GM21576 (cell line): Measurements from ENCODE around the gene EME1.

Experiments used
- ATAC-seq: cut with Tn5 transposase; IDR thresholded peaks from one replicate; pipeline ENCODE4 v1.9.1; 2021; ENCODE audit warnings: mild to moderate bottlenecking, moderate library complexity; ENCODE audit not compliant: unreplicated experiment

EME1 gene

DNA sequence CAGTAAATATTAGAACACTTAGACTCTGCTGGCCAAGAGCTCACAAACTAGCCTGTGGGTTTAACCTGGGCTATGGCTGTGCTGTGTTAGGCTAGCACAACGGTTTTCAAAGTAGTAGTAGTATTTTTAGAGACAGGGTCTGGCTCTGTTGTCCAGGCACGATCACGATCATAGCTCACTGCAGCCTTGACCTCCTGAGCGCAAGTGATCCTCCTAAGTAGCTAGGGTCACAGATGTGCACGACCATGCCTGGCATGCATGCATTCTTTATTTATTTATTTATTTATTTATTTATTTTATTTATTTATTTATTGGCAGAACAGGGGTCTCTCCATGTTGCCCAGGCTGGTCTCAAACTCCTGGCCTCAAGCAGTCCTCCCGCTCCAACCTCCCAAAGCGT is 10.4 kb upstream of the EME1 start:
- ATAC-seq: no peak

DNA sequence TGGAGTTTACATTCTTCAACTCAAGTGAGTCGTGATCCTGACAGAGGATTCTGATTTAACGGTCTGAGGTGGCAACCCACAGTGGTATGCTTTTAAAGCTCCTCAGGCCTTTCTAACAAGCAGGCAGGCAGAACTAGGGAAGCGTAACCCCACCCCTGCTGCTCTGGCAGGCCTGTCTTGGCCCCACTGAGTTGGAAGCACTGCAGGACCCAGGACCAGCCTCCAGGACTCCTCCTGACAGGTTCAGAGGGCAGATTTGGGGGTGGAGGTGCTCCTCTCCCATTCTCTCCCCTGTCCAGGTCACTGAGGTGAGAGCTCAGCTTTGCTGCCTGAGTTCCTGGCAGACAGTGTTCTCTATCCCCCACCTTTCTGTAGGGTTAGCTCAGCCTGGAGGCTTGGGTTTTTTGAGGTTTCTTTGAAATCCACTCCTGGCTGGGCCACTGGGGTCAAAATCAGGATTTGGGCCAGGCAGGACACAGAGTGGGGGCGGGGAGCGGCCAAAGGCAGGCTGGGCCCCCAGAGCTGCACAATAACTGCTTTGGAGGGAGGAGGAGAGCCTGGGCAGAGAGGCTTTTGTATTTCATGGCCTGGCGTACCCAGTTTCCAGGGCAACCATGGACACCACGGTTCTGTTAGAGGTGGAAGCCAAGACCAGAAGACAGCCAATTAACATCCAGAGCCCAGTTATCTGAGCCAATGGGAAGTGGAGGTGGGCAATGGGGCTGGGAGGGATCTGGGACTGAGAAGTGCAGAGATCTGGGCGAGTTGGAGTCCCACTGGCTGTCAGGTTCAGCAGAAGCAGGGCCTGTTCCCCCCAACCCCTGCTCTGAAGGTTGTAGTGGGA is 9.6 kb upstream of the EME1 start:
- no peak for ATAC-seq

DNA sequence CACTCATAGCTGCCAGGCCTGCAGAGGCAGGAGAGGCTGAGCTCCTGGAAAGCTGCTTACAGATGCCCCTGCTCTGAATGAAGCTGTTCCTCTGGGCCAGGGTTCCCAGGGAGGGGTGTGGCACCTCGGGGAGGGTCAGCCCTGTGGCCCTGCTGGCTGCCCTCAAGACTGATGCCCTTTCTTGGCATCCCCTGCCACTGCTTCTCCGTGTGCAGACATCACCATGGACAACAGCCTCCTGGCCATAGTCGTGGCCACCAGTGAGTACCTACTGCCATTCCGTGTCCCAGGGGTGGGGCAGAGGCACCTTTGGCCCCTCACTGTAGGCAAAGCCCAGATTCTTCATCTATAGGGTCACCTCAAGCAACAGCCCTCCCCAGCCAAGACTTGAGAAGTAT is 9.0 kb upstream of the EME1 start:
- ATAC-seq: no peak

DNA sequence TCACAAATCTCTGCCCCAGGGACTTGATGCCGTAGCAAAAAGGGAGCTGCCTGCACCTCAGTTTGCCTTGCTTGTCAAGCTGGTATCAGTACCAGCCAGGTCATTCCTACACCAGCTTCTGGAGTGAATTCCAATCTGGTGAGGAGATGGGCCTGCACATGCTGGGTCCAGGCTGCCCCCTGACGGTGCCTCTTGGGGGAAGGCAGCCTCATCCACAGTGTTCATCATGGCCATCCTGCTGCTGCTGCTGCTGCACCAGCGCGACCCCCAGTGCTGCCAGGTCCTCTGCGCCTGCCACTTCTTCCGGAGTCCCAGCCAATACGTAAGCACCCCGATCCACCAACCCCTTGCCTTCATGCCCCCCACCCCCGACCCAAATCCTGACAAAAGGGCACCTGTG is 8.3 kb upstream of the EME1 start:
- no peak for ATAC-seq

GRCh38 chr17:50365165-50365564 is 7.9 kb upstream of the EME1 start:
- no peak for ATAC-seq

DNA sequence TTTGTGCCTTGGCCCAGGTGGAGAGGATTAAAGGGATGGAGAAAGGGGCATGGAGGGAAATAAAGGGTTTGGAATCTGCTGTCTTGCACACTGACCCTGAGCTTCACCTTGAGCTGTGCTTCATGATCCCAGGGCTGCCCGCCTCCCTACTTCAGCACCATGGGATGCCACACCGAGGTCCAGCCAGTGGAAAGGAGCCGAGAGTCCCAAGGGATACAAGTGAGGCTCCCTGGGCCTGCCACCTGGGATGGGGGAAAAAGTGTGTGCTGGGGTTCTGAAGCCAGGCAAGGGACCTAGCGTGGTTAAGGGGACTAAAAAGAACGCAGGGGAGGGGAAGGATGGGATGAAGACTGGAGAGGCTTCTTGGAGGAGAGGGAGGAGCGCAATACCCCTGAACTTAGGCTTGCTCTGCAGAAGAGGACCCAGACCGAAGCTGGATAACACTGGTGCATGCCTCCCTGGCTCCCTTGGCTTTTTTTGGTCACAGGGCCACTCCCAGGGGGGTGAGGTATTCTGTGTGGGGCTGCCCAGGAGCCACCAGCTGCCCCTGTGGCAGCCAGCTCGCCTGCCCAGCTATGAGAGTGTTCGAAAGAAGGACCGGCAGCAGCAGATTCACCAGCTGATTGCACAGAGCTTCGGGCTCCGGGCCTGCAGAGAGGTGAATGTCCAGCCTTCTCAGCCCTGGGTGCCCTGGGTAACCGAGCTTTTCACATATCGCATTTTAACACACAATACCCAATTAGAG is 7.2 kb upstream of the EME1 start:
- ATAC-seq: no peak

GRCh38 chr17:50367401-50367800 is 5.6 kb upstream of the EME1 start:
- ATAC-seq: no peak

DNA sequence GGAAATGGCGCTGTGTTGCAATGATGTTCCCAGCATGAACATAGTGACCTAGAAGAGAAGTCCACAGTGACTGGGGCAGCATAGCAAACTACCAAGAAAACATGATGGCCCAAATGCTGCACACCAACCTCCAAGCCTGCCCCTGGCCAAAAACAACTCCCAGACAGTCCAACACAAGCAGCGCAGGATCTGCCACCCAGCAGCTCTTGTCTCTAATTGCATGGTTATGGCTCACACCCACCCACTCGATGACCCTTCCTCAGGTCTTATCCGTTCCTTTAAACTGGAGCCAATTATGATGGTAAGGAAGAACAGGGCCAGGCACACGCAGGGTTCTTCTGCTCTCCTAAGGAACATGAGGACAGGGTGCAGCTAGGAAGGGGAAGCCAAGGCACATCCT is 3.0 kb upstream of the EME1 start:
- no peak for ATAC-seq

- ATAC-seq: no peak
Observed at GRCh38 chr17:50371526-50371925, 1.5 kb upstream of the EME1 start.

- ATAC-seq: no peak
Observed at GRCh38 chr17:50372222-50372757, 739 bp upstream of the EME1 start.

DNA sequence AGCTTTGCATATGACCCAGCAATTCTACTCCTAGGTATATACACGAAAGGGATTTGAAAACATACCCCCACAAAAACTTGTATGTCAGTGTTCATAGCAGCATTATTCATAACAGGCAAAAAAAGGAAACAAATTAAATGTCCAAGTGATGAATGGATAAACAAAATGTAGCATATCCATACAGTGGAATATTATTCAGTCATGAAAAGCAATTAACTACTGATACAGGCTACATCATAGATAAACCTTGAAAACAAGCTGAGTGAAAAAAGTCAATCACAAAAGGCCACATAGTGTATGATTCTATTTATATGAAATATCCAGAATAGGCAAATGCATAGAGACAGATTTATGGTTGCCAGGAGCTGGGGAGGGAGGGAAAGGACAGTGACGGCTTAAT is 676 bp downstream of the EME1 start:
- no peak for ATAC-seq

- no peak for ATAC-seq
Observed at GRCh38 chr17:50375858-50376538, 3.0 kb downstream of the EME1 start.

GRCh38 chr17:50379351-50380132 is 6.5 kb downstream of the EME1 start:
- no peak for ATAC-seq

- ATAC-seq: no peak
Observed at GRCh38 chr17:50380369-50381259, 7.6 kb downstream of the EME1 start.

DNA sequence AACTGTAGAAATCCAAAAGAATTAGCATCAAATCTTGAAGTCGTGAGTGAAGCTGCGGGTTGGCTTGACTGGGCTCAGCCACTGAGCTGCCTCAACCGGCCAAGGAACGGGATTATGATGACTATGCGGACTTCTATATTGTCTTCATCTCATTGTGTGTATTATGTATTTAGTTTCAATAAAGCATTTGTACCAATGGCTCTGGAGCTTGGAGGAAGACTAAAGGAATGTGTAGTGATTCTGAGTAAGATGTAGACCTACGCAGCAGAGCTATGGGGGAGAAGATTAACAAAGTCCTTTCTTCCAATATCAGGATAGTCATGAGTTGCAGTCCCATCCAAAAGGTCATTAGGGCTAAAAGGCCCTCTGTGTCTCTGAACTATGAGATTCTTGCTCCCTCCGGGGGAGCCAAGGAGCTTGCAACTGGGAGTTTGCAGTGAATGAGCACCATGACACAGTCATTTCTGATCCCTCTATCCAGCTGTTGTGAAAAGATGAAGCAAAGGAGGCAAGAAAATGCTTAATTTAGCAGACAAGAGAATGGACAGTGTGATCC is 8.3 kb downstream of the EME1 start:
- ATAC-seq: no peak

- ATAC-seq: no peak
Observed at GRCh38 chr17:50381920-50382319, 8.9 kb downstream of the EME1 start.

GRCh38 chr17:50382931-50383330 is 9.9 kb downstream of the EME1 start:
- no peak for ATAC-seq

DNA sequence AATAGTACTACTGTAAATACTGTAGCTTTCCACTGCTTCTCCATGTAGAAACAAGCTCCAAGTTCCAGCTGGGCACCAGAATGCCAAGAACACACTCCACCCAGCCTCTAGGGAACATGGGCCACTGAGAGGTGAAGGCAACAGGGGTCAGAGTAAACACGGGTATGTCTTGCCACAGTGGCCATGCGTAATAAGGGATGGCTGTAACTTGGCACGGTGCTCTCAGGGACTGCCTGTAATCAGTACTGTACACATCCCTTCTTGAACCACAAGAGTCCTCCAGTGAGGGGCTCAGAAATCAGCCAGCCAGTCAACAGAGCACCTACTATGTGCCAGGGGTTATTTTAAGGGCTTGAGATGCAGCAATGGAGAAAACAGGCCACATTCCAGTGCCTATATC is 13.5 kb downstream of the EME1 start:
- ATAC-seq: no peak

GRCh38 chr17:50388728-50389127 is 15.7 kb downstream of the EME1 start:
- no peak for ATAC-seq
